GM21717 (cell line): ENCODE results near the gene AKTIP.
"Not testable (repeated sequence)": the region's sequence is repeated elsewhere in the genome, so short reads cannot be mapped to it uniquely, and the experiment has no call there.

Source experiments
- ATAC-seq: cut with Tn5 transposase; IDR thresholded peaks from one replicate; pipeline ENCODE4 v1.9.1; 2021; ENCODE audit warnings: mild to moderate bottlenecking, moderate library complexity; ENCODE audit not compliant: unreplicated experiment

Gene AKTIP

DNA sequence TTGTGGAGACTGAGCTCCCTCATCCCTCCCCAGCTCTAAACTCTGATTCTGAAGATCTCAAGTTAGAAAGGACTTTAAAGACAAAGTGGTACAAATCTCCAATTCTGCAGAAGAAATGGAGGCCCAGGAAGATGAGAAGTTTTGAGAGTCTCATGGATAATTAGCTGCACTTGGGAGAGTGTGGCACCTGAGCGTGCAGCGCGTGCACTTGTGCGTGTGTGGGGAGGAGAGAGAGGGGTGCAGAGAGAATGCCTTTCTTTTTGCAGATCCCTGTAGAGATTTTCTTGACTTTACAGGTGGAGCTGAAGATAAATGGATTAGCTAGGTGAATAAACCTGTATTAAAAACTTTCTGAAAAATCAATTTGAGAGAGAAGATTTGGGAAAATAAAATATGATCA, 14.8 kb upstream of the AKTIP start:
- no peak for ATAC-seq

DNA sequence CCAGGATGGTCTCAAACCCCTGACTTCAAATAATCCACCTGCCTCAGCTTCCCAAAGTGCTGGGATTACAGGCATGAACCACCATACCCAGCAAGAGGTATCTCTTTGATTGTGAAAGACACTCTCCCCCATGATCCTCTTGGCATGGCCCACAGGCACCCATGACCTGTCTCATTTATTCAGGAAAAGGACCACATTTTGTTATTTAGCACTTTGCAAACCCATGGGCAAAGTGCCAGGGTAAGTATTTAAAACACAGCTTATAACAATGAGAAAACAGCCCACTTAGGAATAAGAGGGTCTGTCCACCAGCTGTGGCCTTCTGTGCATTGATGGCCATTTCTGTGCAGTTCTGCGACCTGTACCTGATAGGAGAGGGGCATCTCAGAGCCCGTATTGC, 12.8 kb upstream of the AKTIP start:
- ATAC-seq, result no peak

DNA sequence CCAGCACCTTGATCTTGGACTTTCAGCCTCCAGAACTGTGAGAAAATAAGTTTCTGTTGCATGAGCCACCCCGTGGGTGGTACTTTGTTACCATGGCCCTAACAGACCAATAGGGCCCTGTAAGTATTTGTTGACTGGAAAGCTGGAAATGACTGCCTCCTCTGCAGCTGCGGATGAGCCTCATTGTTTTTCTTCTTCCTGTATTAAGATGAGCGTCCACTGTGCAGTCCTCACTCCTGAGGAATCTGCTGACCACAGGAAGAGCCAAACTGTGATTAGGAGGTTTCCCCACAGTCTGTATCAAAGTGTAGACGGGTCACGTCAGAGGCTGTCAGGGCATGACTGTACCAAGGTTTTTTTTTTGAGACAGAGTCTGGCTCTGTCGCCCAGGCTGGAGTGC, 12.2 kb upstream of the AKTIP start:
- ATAC-seq, result no peak

DNA sequence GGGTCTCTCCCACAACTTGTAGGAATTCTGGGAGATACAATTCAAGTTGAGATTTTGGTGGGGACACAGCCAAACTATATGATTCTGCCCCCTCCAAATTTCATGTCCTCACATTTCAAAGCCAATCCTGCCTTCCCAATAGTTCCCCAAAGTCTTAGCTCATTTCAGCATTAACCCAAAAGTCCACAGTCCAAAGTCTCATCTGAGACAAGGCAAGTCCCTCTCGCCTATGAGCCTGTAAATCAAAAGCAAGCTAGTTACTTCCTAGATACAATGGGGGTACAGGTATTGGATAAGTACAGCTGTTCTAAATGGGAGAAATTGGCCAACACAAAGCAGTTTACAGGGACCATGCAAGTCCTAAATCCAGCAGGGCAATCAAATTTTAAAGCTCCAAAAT, 9.8 kb upstream of the AKTIP start:
- ATAC-seq, result not testable (repeated sequence)

DNA sequence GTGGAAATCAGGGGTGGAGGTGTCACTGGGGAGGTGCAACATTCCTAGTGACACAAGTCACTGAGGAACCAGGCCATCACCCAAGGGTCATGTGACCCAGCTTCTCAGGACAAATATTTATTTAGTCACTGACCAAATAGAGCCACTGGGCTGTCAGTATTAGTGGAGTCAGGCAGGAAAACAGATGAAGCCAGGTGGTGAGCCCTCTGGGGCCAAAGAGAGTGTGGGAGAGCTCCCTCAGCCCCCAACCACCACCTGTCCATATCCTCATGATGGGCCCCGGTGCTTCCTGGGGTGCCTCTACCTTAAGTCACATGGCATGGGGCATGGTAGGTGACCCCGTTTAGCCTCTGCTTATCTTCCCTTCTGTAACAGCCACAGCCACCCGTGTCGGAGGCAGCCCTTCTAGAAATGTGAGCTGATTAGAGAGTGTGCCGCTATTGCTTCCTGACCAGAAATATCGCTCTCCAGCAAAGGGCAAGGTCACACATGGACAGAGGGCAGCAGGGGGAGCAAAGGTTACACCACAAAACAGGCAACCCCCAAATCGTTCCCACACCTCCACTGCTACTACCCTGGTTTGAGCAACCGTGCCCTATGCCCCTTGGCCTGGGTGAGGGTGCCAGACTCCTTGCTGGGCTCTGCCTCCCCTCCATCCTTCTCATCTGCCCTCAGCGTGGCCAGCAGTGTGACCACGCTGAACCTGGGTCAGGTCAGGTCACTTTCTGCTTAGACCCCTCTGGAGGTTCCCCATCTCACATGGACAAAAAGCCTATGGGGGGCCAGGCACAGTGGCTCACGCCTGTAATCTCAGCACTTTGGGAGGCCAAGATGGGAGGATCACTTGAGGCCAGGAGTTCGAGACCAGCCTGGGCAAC, 8.6 kb upstream of the AKTIP start:
- no peak for ATAC-seq

DNA sequence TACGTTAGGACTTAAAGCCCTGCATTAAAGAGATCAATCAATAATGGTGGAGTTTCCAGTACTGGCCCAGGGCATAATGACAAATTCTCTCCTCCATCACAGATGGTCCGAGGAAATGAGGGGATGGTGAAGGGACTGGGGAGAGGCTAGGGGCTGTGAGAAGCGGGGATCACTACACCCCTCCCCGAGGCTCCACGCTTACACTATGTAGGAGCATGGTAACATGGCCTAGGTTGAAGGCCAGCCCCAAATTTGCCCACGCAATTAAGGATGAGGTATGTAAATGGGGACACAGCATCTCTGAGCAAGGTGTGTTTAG, 8.0 kb upstream of the AKTIP start:
- ATAC-seq, result no peak

DNA sequence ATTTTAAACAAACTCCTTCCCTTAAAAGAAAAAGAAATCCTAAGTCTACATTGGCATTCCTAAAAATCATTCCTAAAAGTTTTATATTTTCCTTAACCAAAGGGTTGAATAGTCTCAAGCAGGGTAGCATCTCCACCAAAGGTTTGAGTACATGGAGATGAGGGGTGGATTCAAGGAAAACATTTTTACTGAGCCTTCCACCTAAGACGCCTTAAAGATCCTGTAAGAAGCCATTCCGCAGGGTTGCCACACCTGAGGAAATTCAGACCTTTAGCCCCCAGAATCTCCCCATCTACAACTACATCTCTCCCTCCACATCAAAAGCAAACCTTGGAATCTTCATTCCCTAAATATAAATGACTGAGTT, 7.7 kb upstream of the AKTIP start:
- ATAC-seq, result no peak

DNA sequence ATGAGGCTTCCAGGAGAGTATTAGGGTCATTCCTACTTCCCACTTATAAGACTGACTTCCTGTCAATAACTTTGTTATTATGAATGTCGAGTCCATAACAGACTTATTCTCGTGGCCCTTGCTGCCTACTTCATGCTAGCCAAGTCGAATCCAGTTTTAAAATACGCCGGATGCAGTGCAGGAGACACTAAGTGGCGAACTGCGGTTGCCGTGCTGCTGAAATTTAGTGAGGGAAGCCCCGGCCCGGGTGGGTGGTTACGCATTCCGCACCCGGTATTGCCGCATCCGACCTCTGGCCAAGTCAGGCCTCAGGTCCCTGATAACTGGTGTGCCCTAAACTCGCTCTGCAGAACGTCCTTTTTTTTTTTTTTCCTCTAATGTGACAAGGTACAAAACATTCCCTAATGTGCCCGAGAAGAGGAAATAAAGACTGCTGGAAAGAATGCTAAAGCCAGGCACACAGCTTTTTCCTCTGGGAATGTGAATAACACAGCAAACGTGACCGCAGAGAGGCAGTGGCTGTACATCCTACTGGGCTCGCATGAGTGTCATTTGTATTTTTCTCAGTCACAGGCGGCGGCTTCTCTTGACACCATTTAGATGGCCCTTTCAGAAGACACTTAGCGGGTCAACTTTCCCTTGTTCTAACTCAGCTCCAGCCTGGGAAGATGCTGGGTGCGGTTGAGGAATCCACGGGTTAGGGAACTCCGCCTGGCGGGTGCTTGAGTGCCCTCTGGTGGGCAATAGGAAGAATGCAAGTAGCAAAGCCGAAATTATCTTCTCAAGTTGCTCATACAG, 7.1 kb upstream of the AKTIP start:
- ATAC-seq, result no peak

DNA sequence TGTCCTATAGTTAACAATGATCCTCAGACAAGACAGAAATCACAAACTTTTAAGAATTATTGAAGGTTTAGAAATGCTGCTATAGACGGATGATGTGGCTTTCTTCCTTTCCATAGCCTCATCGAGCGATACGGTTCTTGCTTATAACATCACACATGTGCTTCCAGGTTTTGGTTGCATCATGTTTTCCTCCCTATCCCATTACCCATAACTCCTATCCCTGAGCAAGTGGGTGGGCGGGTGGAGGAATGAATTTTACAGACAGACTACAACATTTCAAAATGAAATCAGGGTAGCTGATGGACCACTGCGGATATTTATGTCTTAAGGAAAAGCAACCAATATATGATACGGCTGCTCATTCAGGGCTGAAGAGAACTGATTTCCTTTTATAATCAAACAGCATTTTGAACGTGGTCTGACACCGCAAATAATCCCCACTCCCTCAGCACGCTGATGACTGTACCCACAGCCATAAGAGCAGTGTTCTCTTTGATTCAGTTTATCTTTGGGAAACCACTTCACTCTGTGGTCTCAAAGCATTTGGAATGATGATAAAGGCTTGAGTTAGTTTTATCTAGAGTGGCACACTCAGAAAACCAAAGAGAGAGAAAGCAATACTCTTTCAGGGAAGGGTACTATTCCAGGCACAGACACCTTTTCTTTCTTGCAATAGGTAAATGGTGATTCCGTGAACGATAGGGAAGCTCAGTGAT, 4.6 kb upstream of the AKTIP start:
- ATAC-seq, result no peak

DNA sequence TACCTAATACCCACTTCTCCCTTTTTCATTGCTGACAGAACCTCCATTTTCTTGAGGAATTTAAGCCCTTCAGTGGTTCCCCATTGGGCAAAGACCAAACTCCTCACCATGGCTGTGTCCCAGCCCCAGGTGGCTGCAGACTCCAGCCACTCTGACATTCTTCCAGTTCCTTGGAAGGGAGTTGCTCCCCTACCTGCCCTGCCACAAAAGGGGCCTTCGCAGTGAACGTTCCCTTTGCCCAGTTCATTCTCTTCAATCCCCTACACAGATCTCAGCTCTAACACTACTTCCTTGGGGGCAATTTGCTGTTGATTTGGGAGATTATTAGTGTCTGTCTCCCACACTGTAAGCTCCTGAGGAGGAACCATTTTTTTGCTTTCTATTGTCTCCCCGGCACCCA, 3.2 kb upstream of the AKTIP start:
- no peak for ATAC-seq

DNA sequence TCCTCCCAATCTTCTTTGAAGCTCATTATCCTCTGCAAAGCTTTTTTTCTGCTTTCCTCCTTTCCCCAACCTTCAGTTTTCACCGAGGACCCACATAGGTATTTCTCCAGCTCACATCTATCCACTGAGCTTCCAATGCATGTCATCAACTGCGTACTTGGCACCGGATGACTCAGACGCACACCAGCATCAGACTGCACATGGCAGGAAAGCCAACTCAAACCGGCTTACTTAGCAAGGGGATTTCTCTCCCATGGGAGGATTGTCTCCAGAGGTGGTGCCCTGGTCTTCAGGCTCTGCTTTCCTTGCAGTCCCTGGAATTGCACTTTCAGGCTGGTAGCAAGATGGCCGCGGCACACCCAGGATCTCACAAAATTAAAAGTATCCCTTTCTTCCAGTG, 1.7 kb upstream of the AKTIP start:
- no peak for ATAC-seq

DNA sequence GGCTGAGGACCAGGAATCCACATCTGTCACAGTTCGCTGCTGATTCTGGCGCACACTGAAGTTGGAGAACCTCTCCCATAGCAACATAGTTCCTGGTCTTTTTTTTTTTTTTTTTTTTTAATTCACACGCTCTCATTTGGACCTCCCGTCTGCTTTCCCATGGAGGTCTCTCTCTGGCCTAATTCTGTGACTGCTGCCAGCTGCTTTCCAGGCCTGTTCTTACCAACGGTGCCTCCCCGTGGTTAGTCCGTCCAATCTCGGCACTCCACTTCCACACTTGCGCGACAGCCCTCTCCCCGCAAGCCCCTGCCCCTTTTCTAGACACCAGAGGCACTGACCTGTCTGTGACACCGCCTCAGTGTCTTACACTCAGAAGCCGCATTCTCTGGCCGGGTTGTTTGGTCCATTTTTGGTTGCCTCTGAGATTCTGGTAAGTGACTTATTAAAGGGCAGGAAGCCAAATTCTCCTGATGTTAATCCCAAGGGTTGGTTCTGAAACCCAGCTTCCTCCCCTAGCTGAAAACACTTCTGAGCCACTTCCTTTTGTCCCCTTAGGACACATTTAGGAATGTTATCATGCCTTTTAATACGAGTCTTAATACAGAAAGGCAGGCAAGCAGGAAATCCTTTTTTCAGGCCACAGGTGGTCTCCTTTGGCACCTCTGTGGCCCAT, 1.1 kb upstream of the AKTIP start:
- ATAC-seq, result no peak

DNA sequence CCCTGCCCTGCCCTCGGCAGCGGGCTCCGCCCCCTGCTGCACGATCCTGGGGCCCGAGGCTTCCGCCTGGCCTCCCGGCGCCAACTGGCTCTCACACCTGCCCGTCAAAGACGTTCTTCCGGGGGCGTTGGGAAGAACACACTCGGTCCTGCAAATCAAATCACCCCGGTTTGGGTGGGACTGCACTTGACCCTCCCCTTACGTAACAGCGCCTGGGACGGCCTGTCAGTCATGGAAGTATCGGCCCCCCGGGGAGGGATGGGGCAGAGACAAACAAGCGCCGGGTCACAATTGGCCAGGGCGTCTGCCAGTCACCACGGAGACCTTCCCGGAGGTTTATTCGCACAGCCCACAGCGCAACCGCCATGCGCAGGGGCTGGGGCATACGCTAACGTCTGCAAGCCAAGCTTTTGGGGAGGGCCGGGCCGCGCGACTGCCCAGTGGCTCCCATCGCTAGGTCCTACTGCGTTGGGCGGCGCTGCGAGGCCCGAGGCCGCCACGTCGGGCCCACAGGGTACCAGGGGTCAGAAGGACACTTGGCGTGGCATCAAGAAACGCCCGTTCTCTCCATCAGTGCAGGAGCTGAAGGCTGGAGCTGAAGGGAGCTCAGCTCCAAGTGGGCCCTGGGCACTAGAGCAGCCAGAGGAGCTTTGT, 388 bp upstream of the AKTIP start:
- ATAC-seq, result peak; percentile 97

DNA sequence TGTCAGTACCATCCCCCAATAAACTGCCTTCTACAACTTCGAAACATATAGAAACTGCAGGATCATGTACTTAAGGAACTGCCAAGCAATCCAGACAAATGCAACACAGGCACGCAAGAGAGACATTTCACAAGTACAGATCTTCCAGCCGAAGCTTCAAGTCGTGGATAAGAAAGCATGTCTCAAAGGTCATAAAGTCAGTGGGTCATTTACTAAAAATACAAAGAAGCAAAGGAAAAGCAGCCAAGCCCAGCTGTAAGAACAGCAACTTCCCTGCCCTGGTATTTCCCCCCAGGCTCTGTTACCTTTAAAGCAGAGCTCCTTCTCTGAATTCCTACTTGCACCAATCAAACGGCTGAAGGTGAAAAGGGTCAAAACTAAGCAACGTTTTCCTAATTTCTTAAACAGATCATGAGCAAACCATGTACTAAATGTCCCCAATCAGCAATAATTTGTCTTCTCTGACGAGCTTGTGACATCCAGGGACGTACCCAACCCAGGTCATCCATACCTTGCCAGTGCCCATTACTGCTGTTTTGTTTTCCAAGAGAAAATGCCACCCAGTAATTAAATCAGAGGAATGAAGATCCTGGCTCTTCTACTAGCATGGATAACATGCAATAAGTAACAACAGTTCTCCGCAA, 1.7 kb downstream of the AKTIP start:
- no peak for ATAC-seq

DNA sequence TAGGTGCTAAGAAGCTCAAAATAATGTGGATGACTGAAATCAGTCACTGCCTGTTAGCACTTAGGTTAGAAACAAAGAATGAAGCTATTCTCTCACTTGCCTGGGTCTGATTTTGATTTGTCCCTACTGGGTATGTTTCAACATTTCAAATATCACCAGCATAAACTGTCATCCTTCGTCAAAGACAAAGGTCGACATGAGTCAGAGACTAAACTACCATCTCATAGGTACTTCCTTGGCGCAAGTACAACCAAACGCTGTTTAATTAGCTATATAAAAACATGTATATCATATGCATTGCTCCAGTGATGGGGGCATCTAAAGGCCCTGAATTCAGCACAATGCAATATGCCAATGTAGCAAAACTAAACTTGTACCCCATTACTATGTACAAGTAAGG, 4.0 kb downstream of the AKTIP start:
- ATAC-seq, result no peak

DNA sequence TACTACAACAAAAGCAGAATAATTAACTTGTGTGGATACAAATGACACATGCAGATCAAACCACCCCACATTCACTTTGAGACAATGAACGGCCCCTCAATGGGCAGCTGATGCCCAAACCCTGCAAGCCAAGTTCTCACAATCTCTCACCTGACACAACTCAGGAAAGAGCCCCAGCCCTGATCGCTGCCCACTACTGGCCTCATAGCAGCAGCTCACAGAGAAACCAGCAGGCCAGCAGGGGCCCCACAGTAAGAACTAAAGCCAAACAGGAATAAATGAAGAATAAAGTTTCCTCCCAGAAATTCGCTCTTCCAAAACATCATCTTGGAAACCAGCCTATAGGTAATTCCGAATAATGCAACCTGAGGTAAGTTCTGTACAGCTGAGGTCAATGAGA, 7.7 kb downstream of the AKTIP start:
- ATAC-seq, result no peak

DNA sequence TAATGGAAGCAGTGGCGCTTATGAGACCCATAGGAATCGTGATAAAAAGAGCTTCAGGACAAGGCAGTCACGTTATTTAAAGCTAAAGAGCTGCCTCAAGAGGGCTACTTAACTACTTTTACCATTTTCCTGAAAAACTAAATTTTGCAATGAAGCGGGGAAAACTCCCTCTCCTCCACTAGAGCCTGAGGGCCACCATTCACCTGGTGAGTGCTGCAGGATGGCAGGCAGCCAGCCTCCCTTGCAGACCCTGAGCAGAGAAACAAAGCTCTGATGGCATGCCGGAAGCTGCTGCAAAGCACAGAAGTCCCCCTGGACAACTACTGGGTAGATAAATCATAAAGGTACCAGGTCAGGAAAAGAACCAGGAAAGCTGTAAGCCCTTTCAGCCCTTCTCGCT, 8.4 kb downstream of the AKTIP start:
- no peak for ATAC-seq

DNA sequence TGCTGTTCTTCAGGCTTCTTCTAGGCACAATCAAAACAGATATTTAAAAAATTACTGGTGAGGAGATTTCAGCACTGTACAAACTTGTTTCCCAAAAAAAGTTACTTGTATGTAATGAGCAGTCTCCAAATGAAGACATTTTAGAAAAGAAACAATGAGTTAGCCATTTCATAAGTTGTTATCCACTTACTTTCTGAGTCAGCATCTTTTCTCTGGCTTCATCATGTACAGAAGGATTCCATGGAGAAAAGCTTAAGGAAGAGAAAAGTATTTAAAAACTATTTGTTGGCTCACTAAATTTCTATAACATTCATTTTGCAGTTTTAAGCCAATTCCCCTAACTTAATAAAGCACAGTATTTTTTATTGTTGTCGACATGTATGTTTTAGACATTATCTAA, 10.5 kb downstream of the AKTIP start:
- ATAC-seq, result no peak

DNA sequence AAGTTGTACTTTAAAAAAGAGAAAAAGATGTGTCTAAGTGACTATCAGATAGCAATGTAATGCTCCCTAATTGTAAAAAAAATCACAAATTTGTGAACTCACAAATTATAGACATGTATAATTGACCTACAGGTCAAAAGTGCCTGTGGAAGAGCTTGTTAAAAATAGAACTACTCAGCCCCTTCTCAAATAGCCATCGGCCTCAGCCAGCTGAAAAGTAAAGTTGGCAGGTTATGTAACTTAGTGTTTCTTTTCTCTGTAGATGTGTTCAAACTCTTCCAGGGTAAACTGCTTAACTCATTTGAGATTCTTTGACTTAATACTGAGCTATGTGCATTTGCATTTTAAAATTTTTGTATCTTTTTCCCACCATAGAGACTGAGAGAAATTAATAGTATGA, 13.3 kb downstream of the AKTIP start:
- ATAC-seq, result no peak

DNA sequence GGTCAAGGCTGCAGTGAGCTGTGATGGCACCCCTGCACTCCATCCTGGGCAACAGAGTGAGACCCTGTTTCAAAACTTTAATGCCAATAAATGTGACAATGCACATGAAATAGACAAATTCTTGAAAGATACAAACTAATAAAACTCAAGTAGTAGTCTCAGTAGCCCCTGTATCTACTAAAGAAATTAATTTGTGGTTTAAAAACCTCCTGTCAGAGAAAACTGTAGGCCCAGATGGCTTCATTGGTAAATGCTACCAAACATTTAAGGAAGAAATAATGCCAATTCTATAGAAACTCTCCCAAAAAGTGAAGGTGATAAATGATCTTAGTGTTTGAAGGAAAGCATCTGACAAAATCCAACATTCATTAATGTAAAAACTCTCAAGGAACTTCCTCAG, 16.8 kb downstream of the AKTIP start:
- ATAC-seq, result no peak
